Omental fat pad (tissue), 4 donors: ENCODE data around the gene IL25. TPM values are rescaled to one million over a fixed set of nuclear protein-coding genes. Genes with fewer than 3 reads are reported as not detected.

Source experiments
- ATAC-seq: fragments of 150-250 bp; one replicate; pipeline ENCODE4 v1.9.1; 2016; ENCODE audit warnings: mild to moderate bottlenecking, moderate library complexity; ENCODE audit not compliant: low FRiP score
- DNase-seq: peaks from one replicate; pipeline ENCODE4 v3.0.0-alpha.2; 2019; ENCODE audit warnings: low spot score
- CTCF ChIP-seq, 3 donors: fragments of 450-650 bp; IDR thresholded peaks; one replicate each; pipeline ENCODE4 v1.5.1; 2016 to 2017; ENCODE audit warnings: antibody characterized with exemption in 3 of 3, mild to moderate bottlenecking in 3 of 3, moderate library complexity in 2 of 3
- total RNA-seq, 4 donors: library from RNA; depleted of rRNA; stranded (reverse); fragments of >200 nt; gene quantifications; one replicate each; pipeline ENCODE4 v1.1.0, GENCODE V29; 2016

The IL25 gene
- total RNA-seq, 4 donors from 2014 or later, result not detected

DNA sequence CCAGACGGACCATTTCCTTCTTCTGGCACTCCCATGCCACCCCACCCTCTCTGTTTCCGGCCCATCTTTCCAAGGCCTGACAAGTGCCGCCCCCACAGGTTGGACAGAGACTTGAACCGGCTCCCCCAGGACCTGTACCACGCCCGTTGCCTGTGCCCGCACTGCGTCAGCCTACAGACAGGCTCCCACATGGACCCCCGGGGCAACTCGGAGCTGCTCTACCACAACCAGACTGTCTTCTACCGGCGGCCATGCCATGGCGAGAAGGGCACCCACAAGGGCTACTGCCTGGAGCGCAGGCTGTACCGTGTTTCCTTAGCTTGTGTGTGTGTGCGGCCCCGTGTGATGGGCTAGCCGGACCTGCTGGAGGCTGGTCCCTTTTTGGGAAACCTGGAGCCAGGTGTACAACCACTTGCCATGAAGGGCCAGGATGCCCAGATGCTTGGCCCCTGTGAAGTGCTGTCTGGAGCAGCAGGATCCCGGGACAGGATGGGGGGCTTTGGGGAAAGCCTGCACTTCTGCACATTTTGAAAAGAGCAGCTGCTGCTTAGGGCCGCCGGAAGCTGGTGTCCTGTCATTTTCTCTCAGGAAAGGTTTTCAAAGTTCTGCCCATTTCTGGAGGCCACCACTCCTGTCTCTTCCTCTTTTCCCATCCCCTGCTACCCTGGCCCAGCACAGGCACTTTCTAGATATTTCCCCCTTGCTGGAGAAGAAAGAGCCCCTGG lies 3.1 kb downstream of the IL25 start:
- TF ChIP-seq CTCF (IDR thresholded peaks at IDR 0.05), result no peak
- ATAC-seq (no peak), DNase-seq (no peak)

- ATAC-seq (no peak), DNase-seq (no peak)
- no peak for TF ChIP-seq CTCF (IDR thresholded peaks at IDR 0.05)
These were observed 4.0 kb downstream of the IL25 start, which contains the start of gene CMTM5 for GRCh38 chr14:23376482-23377197. Gene CMTM5 (plus strand): TSS chr14:23377046. CDS start chr14:23377252, 206 bp downstream.

- DNase-seq, result no peak
- no peak for ATAC-seq
- no peak for TF ChIP-seq CTCF (IDR thresholded peaks at IDR 0.05)
These were observed 4.6 kb downstream of the IL25 start for GRCh38 chr14:23377198-23377550.

- DNase-seq (no peak), ATAC-seq (no peak)
- no peak for TF ChIP-seq CTCF (IDR thresholded peaks at IDR 0.05)
These were observed 5.3 kb downstream of the IL25 start for GRCh38 chr14:23377573-23378563.

DNA sequence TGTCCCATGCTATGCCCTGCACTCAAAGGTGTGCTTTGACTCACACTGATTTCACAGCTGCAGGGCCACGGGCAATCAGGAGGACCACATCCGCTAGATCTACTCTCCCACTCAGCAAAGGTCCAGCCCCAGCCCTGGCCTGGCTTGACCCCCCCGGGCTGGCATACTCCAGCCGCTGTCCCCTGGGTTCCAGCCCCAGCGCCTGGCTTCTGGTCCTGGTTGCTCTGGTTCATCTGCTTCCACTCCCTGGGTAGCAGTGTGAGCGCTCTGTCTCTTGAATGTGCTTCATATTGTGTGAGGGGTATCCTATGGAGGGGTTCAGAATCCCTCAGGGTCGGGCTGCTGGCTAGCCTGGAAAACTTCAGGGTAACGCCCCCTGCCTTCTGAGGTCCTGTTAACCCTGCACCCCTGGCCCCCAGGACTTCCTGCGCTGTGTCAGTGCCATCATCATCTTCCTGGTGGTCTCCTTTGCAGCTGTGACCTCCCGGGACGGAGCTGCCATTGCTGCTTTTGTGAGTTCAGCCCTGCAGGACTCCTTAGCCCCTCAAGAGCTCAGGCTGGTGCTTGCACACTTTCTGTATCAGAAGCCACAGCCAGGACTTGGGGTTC lies 6.1 kb downstream of the IL25 start:
- DNase-seq, result no peak
- TF ChIP-seq CTCF (IDR thresholded peaks at IDR 0.05), result no peak
- no peak for ATAC-seq

DNA sequence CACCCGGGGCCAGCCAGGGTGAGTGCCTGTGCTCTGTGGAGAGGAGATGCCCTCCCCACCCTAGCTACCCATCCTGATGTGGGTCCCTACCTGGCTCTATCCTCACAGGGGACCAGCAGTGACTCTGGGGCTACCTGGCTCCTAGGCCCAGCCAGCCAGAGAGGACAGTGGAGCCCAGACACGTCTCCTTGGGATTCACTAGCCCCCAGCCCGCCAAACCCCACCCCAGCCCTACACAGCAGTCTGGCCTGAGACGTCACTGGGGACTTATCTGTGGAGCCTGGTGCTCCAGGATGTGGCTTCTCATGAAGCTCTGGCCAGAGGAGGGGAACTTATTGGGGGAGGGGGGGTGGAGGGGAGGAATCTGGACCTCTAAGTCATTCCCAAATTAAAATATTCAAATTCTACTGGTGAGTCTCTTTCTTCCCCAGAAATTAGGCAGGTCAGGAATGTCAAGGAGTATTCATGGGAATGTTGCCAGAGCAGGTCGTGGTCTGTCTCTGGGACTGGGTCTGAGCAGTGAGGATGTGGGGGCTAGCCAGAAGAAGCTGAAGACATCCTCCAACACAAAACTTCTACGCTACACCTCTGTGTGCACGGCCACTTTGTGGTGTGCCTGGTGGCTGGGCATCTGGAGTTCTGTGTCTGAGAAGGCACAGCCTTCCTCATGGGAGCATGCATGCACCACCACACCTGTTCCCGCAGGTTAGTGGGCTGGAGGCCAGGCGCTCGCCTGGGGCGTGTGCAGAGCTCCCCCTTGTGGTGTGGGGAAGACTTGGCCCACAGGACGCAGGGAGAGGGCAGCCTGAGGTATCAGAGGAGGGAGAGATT lies 7.0 kb downstream of the IL25 start:
- peak; percentile 54 for ATAC-seq
- TF ChIP-seq CTCF (IDR thresholded peaks at IDR 0.05), result peak in 1 of 3 donors; percentile 66
- DNase-seq, result no peak
